HG03135 (cell line): ENCODE measurements around the gene FNTB.

Experiments
- ATAC-seq: cut with Tn5 transposase; IDR thresholded peaks from one replicate; pipeline ENCODE4 v1.9.1; 2021; ENCODE audit warnings: mild to moderate bottlenecking, moderate library complexity; ENCODE audit not compliant: unreplicated experiment

The FNTB gene

GRCh38 chr14:64974563-64974962 is 12.1 kb upstream of the FNTB start:
- no peak for ATAC-seq

- ATAC-seq, result no peak
Observed at GRCh38 chr14:64979336-64980074, 7.2 kb upstream of the FNTB start.

GRCh38 chr14:64983439-64984310 is 3.0 kb upstream of the FNTB start:
- ATAC-seq, result no peak

- ATAC-seq, result no peak
Observed at GRCh38 chr14:64987438-64987767, 708 bp downstream of the FNTB start.

- ATAC-seq, result no peak
Observed at GRCh38 chr14:64990296-64990695, 3.6 kb downstream of the FNTB start.

GRCh38 chr14:64990939-64991338 is 4.2 kb downstream of the FNTB start:
- no peak for ATAC-seq

- no peak for ATAC-seq
Observed at GRCh38 chr14:64992328-64992885, 5.7 kb downstream of the FNTB start.

GRCh38 chr14:64993266-64993930 is 6.7 kb downstream of the FNTB start:
- ATAC-seq, result no peak

- ATAC-seq, result no peak
Observed at GRCh38 chr14:64994540-64994939, 7.8 kb downstream of the FNTB start.

- ATAC-seq, result no peak
Observed at GRCh38 chr14:64995291-64995690, 8.6 kb downstream of the FNTB start.

GRCh38 chr14:64997108-64997794 is 10.6 kb downstream of the FNTB start:
- no peak for ATAC-seq

GRCh38 chr14:64998455-64998931 is 11.8 kb downstream of the FNTB start:
- no peak for ATAC-seq

GRCh38 chr14:65000898-65001591 is 14.3 kb downstream of the FNTB start:
- no peak for ATAC-seq

- ATAC-seq, result no peak
Observed at GRCh38 chr14:65001723-65002122, 15.0 kb downstream of the FNTB start.

GRCh38 chr14:65002586-65003210 is 16.0 kb downstream of the FNTB start:
- no peak for ATAC-seq

GRCh38 chr14:65003394-65003793 is 16.7 kb downstream of the FNTB start:
- ATAC-seq, result peak; percentile 59

- ATAC-seq, result no peak
Observed at GRCh38 chr14:65006261-65006721, 19.6 kb downstream of the FNTB start.

GRCh38 chr14:65007202-65007601 is 20.5 kb downstream of the FNTB start:
- ATAC-seq, result no peak

- ATAC-seq, result no peak
Observed at GRCh38 chr14:65010211-65010931, 23.7 kb downstream of the FNTB start.
